IMR-90 (cell line): ENCODE results near the gene CCDC138. TPM values are rescaled to one million over a fixed set of nuclear protein-coding genes. Genes with fewer than 3 reads are reported as not detected.

Experiments
- ATAC-seq: fragments of 200-7000 bp; cut with Tn5 transposase; 2 replicates; pipeline ENCODE4 v1.9.1; 2020; ENCODE audit warnings: low read depth, mild to moderate bottlenecking, moderate library complexity
- BruUV-seq: library from RNA; stranded (reverse); fragments of 400-500 nt; replicated peaks from 2 replicates; lab custom pipeline; 2021; lab: Mats Ljungman, UMichigan
- CTCF ChIA-PET: fragments of 300-600 bp; formaldehyde crosslinking; extraction: SDS; loops from one replicate; lab custom pipeline; 2021; ENCODE audit warnings: antibody characterized with exemption; lab: Yijun Ruan, JAX
- POLR2A ChIA-PET: fragments of 300-600 bp; sonication (Branson Sonifier 250); formaldehyde crosslinking; loops from one replicate; lab custom pipeline; 2022; ENCODE audit warnings: antibody characterized with exemption; ENCODE audit not compliant: unreplicated experiment; lab: Charles Lee
- DNase-seq: peaks from one replicate; pipeline ENCODE4 v3.0.0; 2013
- H2AFZ ChIP-seq: replicated peaks from 2 replicates; pipeline ENCODE3; 2013; ENCODE audit warnings: low read length, mild to moderate bottlenecking; ENCODE audit not compliant: poor library complexity
- H2AK5ac ChIP-seq: 2 replicates; pipeline ENCODE4 v1.6.1; 2013; ENCODE audit warnings: low read depth, low read length, inconsistent platforms
- H2AK9ac ChIP-seq: replicated peaks from 2 replicates; pipeline ENCODE3; 2013; ENCODE audit warnings: mild to moderate bottlenecking, low read depth, low read length, moderate library complexity; ENCODE audit not compliant: poor library complexity
- H2BK120ac ChIP-seq: 2 replicates; pipeline ENCODE4 v1.6.1; 2013; ENCODE audit warnings: low read depth, low read length, inconsistent platforms
- H2BK15ac ChIP-seq: 3 replicates; pipeline ENCODE4 v1.6.1; 2013; ENCODE audit warnings: low read depth, low read length, inconsistent platforms
- H2BK20ac ChIP-seq: 2 replicates; pipeline ENCODE4 v1.6.1; 2013; ENCODE audit warnings: low read depth, mild to moderate bottlenecking, inconsistent platforms, low read length, moderate library complexity
- H2BK5ac ChIP-seq: 2 replicates; pipeline ENCODE4 v1.6.1; 2013; ENCODE audit warnings: mild to moderate bottlenecking, low read depth, low read length, inconsistent platforms; ENCODE audit not compliant: poor library complexity, severe bottlenecking
- H3K14ac ChIP-seq: replicated peaks from 2 replicates; pipeline ENCODE4 v1.6.1; 2013; ENCODE audit warnings: low read depth, low read length, inconsistent platforms
- H3K18ac ChIP-seq: 2 replicates; pipeline ENCODE4 v1.6.1; 2013; ENCODE audit warnings: low read depth, low read length, control low read depth
- H3K23ac ChIP-seq: 2 replicates; pipeline ENCODE4 v1.6.1; 2013; ENCODE audit warnings: low read depth, low read length, inconsistent platforms
- H3K27ac ChIP-seq: 2 replicates; pipeline ENCODE4 v1.5.1; 2013; ENCODE audit warnings: mild to moderate bottlenecking, control low read depth, low read length; ENCODE audit not compliant: insufficient read depth
- H3K27me3 ChIP-seq: 2 replicates; pipeline ENCODE4 v1.6.1; 2013; ENCODE audit warnings: low read length; ENCODE audit not compliant: control insufficient read depth, insufficient read depth
- H3K36me3 ChIP-seq: 2 replicates; pipeline ENCODE4 v1.6.1; 2013; ENCODE audit warnings: low read length, mixed read lengths; ENCODE audit not compliant: control insufficient read depth, insufficient read depth
- H3K4ac ChIP-seq: 2 replicates; pipeline ENCODE4 v1.6.1; 2013; ENCODE audit warnings: low read depth, low read length, inconsistent platforms
- H3K4me1 ChIP-seq: 2 replicates; pipeline ENCODE4 v1.6.1; 2013; ENCODE audit warnings: low read length, mixed read lengths; ENCODE audit not compliant: control insufficient read depth, insufficient read depth
- H3K4me2 ChIP-seq: 2 replicates; pipeline ENCODE4 v1.6.1; 2013; ENCODE audit warnings: low read depth, mild to moderate bottlenecking, control low read depth, low read length, moderate library complexity
- H3K4me3 ChIP-seq: 2 replicates; pipeline ENCODE4 v1.5.1; 2013; ENCODE audit warnings: low read depth, mild to moderate bottlenecking, control low read depth, low read length, moderate library complexity; ENCODE audit not compliant: insufficient read depth
- H3K56ac ChIP-seq: 2 replicates; pipeline ENCODE4 v1.6.1; 2013; ENCODE audit warnings: low read length, inconsistent platforms; ENCODE audit not compliant: insufficient read depth; ENCODE audit errors: extremely low read depth
- H3K79me1 ChIP-seq, 2 experiments: 2 replicates each; pipeline ENCODE4 v1.6.1; 2013; ENCODE audit warnings: low read length in 2 of 2, inconsistent platforms in 1 of 2, low read depth in 1 of 2
- H3K9ac ChIP-seq: 2 replicates; pipeline ENCODE4 v1.6.1; 2013; ENCODE audit warnings: low read depth, low read length, control low read depth
- H3K9me1 ChIP-seq: 2 replicates; pipeline ENCODE4 v1.6.1; 2013; ENCODE audit warnings: low read length, inconsistent platforms; ENCODE audit not compliant: insufficient read depth
- H3K9me3 ChIP-seq: 2 replicates; pipeline ENCODE4 v1.6.1; 2013; ENCODE audit warnings: low read length; ENCODE audit not compliant: control insufficient read depth, insufficient read depth
- H4K20me1 ChIP-seq: 2 replicates; pipeline ENCODE4 v1.6.1; 2013; ENCODE audit warnings: low read length, inconsistent platforms; ENCODE audit not compliant: insufficient read depth
- H4K5ac ChIP-seq: 2 replicates; pipeline ENCODE4 v1.6.1; 2013; ENCODE audit warnings: mild to moderate bottlenecking, low read depth, low read length, control low read depth
- H4K8ac ChIP-seq, 2 experiments: 2 replicates each; pipeline ENCODE4 v1.6.1; 2013; ENCODE audit warnings: low read depth in 2 of 2, low read length in 2 of 2, control low read depth in 1 of 2, inconsistent platforms in 1 of 2
- H4K91ac ChIP-seq: 2 replicates; pipeline ENCODE4 v1.6.1; 2013; ENCODE audit warnings: low read depth, low read length, inconsistent platforms; ENCODE audit not compliant: insufficient read depth
- BHLHE40 ChIP-seq: fragments of 150-350 bp; IDR thresholded peaks from 2 replicates; pipeline ENCODE4 v1.6.1; 2016; ENCODE audit warnings: mild to moderate bottlenecking, low read depth, low read length
- CEBPB ChIP-seq: IDR thresholded peaks from 2 replicates; pipeline ENCODE4 v1.6.1; 2012; ENCODE audit warnings: low read depth, low read length, improper control_type of control experiment
- CHD1 ChIP-seq: IDR thresholded peaks from 2 replicates; pipeline ENCODE4 v1.6.1; 2012; ENCODE audit warnings: low read depth, low read length, improper control_type of control experiment
- CTCF ChIP-seq: conservative IDR thresholded peaks from 2 replicates; pipeline ENCODE4 v1.5.1; 2012; ENCODE audit warnings: mild to moderate bottlenecking, low read depth, low read length, improper control_type of control experiment
- FOS ChIP-seq: fragments of 150-350 bp; IDR thresholded peaks from 2 replicates; pipeline ENCODE4 v1.6.1; 2016; ENCODE audit warnings: low read depth, low read length
- MAFK ChIP-seq: IDR thresholded peaks from 2 replicates; pipeline ENCODE4 v1.6.1; 2012; ENCODE audit warnings: low read depth, low read length, improper control_type of control experiment
- MAZ ChIP-seq: IDR thresholded peaks from 2 replicates; pipeline ENCODE4 v1.6.1; 2012; ENCODE audit warnings: low read depth, mild to moderate bottlenecking, low read length, improper control_type of control experiment, moderate library complexity, borderline replicate concordance
- MXI1 ChIP-seq: IDR thresholded peaks from 2 replicates; pipeline ENCODE4 v1.6.1; 2012; ENCODE audit warnings: low read depth, mild to moderate bottlenecking, low read length, moderate library complexity, borderline replicate concordance
- POLR2A ChIP-seq: IDR thresholded peaks from 2 replicates; pipeline ENCODE4 v1.6.1; 2012; ENCODE audit warnings: mild to moderate bottlenecking, low read depth, low read length
- RAD21 ChIP-seq: IDR thresholded peaks from 2 replicates; pipeline ENCODE4 v1.6.1; 2012; ENCODE audit warnings: low read length, improper control_type of control experiment
- RCOR1 ChIP-seq: IDR thresholded peaks from 2 replicates; pipeline ENCODE4 v1.6.1; 2012; ENCODE audit warnings: mild to moderate bottlenecking, low read length, improper control_type of control experiment; ENCODE audit not compliant: insufficient replicate concordance
- SMC3 ChIP-seq: fragments of 150-350 bp; IDR thresholded peaks from 2 replicates; pipeline ENCODE4 v1.6.1; 2016; ENCODE audit warnings: low read depth, mild to moderate bottlenecking, antibody characterized with exemption, low read length, moderate library complexity
- WGBS, 2 experiments: methylation state at CpG; one replicate each; pipeline versions ENCODE4 v1.1.5 to v1.1.7; 2013; ENCODE audit warnings: missing lambda C conversion rate in 2 of 2; ENCODE audit not compliant: insufficient read length in 1 of 2; ENCODE audit errors: extremely low coverage in 2 of 2; 5-methylcytosine and 5-hydroxymethylcytosine counted together
- dilution Hi-C: fragments of 300-500 bp; cut with HindIII; formaldehyde crosslinking; loops from one replicate; pipeline ENCODE4 v1.14.3; 2018; ENCODE audit warnings: low sequenced_read_pairs; ENCODE audit not compliant: unreplicated experiment
- in situ Hi-C: fragments of 300-500 bp; cut with MboI; formaldehyde crosslinking; loops from 3 replicates; pipeline ENCODE4 v1.14.3; 2019; ENCODE audit warnings: low sequenced_read_pairs, inconsistent platforms, mixed read lengths
- intact Hi-C: fragments of 100-400 bp; cut with micrococcal nuclease; formaldehyde crosslinking; loops from 2 replicates; pipeline ENCODE4 v1.10.0; 2022
- polyA plus RNA-seq, 3 experiments: library from polyadenylated mRNA; depleted of rRNA; stranded (reverse); fragments of >200 nt; gene quantifications; 2 replicates each; pipeline ENCODE4 v1.2.3, GENCODE V29; 2012; ENCODE audit warnings: low replicate concordance in 1 of 3
- total RNA-seq: library from RNA; depleted of rRNA; stranded (reverse); fragments of >200 nt; gene quantifications from 2 replicates; pipeline ENCODE4 v1.2.3, GENCODE V29; 2012
- TF ChIP-seq, protein P1 (sequence below): fragments of 150-350 bp; IDR thresholded peaks from 2 replicates; pipeline ENCODE4 v1.6.1; 2016; ENCODE audit warnings: low read depth, mild to moderate bottlenecking, low read length, moderate library complexity, borderline replicate concordance

The CCDC138 gene
- total and polyA plus RNA-seq, 2 of the 4 experiments (the other 2 are of a cell fraction) = 1.5 to 2.9 TPM

GRCh38 chr2:108868911-108869310 is 82.3 kb downstream of the CCDC138 start:
- H3K56ac ChIP-seq = no peak overlapping the region
- H2AK5ac ChIP-seq = no peak overlapping the region
- no peak overlapping the region for H3K4me3 ChIP-seq
- DNase-seq = no peak
- H2BK20ac ChIP-seq = no peak overlapping the region
- H2BK15ac ChIP-seq = no peak overlapping the region
- intact Hi-C loops (no loop called here), dilution Hi-C loops (no loop called here), in situ Hi-C loops (no loop called here)
- ChIA-PET CTCF (no interaction called here), POLR2A (no interaction called here)
- no peak overlapping the region for H2AFZ ChIP-seq
- TF ChIP-seq POLR2A (no peak), FOS (no peak), BHLHE40 (no peak), CTCF (no peak), CHD1 (no peak), RCOR1 (no peak), MXI1 (no peak), CEBPB (no peak), RAD21 (no peak), MAZ (no peak), MAFK (no peak), SMC3 (no peak)
- TF ChIP-seq, protein P1, sequence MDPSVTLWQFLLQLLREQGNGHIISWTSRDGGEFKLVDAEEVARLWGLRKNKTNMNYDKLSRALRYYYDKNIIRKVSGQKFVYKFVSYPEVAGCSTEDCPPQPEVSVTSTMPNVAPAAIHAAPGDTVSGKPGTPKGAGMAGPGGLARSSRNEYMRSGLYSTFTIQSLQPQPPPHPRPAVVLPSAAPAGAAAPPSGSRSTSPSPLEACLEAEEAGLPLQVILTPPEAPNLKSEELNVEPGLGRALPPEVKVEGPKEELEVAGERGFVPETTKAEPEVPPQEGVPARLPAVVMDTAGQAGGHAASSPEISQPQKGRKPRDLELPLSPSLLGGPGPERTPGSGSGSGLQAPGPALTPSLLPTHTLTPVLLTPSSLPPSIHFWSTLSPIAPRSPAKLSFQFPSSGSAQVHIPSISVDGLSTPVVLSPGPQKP = no peak
- peaks cover 5% of the 10 kb centered on the region for H3K36me3 ChIP-seq
- no peak overlapping the region for H3K23ac ChIP-seq
- peaks cover 5% of the 10 kb centered on the region for H3K9me3 ChIP-seq
- no peak overlapping the region for H3K4ac ChIP-seq
- H3K9ac ChIP-seq = no peak overlapping the region
- BruUV-seq = no TSS peak
- no peak overlapping the region for H4K8ac ChIP-seq
- no peaks in the 10 kb centered on the region for H3K27me3 ChIP-seq
- H2AK9ac ChIP-seq = no peak overlapping the region
- ATAC-seq = no peak
- H3K14ac ChIP-seq = no peak overlapping the region
- H3K9me1 ChIP-seq = no peaks in the 10 kb centered on the region
- no peak overlapping the region for H3K27ac ChIP-seq
- no peaks in the 10 kb centered on the region for H3K4me1 ChIP-seq
- H2BK5ac ChIP-seq = no peak overlapping the region
- no peak overlapping the region for H3K4me2 ChIP-seq
- H4K20me1 ChIP-seq = no peaks in the 10 kb centered on the region
- H4K91ac ChIP-seq = no peak overlapping the region
- no peak overlapping the region for H4K5ac ChIP-seq
- WGBS, 2 experiments = no CpG with 5 or more reads among the region's 1 CpG
- no peaks in the 10 kb centered on the region for H3K79me1 ChIP-seq
- H2BK120ac ChIP-seq = no peak overlapping the region
- no peak overlapping the region for H3K18ac ChIP-seq
